GM12873 (cell line): ENCODE measurements around the gene VENTX.

Experiments
- CTCF ChIP-seq: IDR thresholded peaks from 2 replicates; pipeline ENCODE4 v1.5.1; 2012; ENCODE audit warnings: low read depth, mild to moderate bottlenecking, moderate library complexity, low read length, control low read depth; ENCODE audit not compliant: insufficient read depth; ENCODE audit errors: missing control alignments

The VENTX gene

GRCh38 chr10:133204226-133205015 is 33.2 kb upstream of the VENTX start:
- no peak for TF ChIP-seq CTCF

GRCh38 chr10:133205146-133205545 is 32.5 kb upstream of the VENTX start:
- no peak for TF ChIP-seq CTCF

- TF ChIP-seq CTCF, result no peak
These were observed 31.2 kb upstream of the VENTX start for GRCh38 chr10:133206356-133207040.

GRCh38 chr10:133207041-133207600 is 30.5 kb upstream of the VENTX start:
- TF ChIP-seq CTCF, result no peak

GRCh38 chr10:133207627-133208026 is 30.0 kb upstream of the VENTX start:
- no peak for TF ChIP-seq CTCF

GRCh38 chr10:133208466-133208865 is 29.2 kb upstream of the VENTX start:
- TF ChIP-seq CTCF, result no peak

GRCh38 chr10:133209117-133209516 is 28.5 kb upstream of the VENTX start:
- TF ChIP-seq CTCF, result no peak
